ENCODE results near the gene REST. TPM values are rescaled to one million over a fixed set of nuclear protein-coding genes. Genes with fewer than 3 reads are reported as not detected.

Gene REST
- total RNA-seq, 1 experiment from 2014 or later: 56.6 TPM

DNA sequence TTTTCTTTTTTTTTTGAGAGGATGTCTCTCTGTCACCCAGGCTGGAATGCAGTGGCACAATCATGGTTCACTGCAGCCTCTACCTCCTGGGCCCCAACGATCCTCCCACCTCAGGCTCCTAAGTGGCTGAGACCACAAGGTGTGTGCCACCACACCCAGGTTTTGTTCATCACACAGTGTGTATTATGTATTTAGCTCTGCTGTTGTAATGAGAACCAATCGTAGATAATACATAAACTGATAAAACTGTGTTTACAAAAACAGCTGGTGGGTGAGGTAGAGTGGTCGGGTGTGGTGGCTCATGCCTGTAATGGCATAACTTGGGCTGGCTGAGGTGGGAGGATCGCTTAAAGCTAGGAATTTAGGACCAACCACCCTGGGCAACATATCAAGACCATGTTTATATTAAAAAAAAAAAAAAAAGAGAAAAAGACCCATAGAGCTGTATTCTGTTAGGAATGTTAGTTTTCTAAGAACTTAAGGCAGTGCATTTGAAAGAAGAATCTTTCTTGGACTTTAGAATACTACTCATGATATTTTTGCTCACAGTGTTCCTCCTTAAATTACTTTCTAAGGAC is 105.9 kb downstream of the REST start:
- POLR2A ChIA-PET: no interaction called here
- BruUV-seq (replicated peaks): no TSS peak

More for the DNA sequence above, 105.9 kb downstream of the REST start:
- Mint-ChIP-seq H3K27me3 (ENCODE audit: insufficient read depth, unreplicated experiment) (no peaks in the 10 kb centered on the region), H3K4me1 (ENCODE audit: low read depth, unreplicated experiment) (no peaks in the 10 kb centered on the region), H3K4me3 (ENCODE audit: unreplicated experiment) (no peak overlapping the region), H3K27ac (ENCODE audit: unreplicated experiment) (no peak overlapping the region), H3K36me3 (ENCODE audit: insufficient read depth, unreplicated experiment) (peaks cover 74% of the 10 kb centered on the region), H3K9me3 (ENCODE audit: unreplicated experiment) (no peaks in the 10 kb centered on the region)
- CTCF ChIA-PET: no interaction called here
- 0 out of 2 replicates have a peak, but pooled peaks cover 1% of the 10 kb centered on the region for H3K36me3 ChIP-seq (ENCODE audit: control insufficient read depth, insufficient read depth, low read length)
- no peaks in the 10 kb centered on the region for H3K9me3 ChIP-seq
- TF ChIP-seq, protein P1, sequence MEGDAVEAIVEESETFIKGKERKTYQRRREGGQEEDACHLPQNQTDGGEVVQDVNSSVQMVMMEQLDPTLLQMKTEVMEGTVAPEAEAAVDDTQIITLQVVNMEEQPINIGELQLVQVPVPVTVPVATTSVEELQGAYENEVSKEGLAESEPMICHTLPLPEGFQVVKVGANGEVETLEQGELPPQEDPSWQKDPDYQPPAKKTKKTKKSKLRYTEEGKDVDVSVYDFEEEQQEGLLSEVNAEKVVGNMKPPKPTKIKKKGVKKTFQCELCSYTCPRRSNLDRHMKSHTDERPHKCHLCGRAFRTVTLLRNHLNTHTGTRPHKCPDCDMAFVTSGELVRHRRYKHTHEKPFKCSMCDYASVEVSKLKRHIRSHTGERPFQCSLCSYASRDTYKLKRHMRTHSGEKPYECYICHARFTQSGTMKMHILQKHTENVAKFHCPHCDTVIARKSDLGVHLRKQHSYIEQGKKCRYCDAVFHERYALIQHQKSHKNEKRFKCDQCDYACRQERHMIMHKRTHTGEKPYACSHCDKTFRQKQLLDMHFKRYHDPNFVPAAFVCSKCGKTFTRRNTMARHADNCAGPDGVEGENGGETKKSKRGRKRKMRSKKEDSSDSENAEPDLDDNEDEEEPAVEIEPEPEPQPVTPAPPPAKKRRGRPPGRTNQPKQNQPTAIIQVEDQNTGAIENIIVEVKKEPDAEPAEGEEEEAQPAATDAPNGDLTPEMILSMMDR (IDR thresholded peaks at IDR 0.05; ENCODE audit: insufficient read depth in 1 of 2, low read depth in 1 of 2, low read length in 1 of 2, severe bottlenecking in 1 of 2, unreplicated experiment in 1 of 2): no peak
- no peaks in the 10 kb centered on the region for H3K4me1 ChIP-seq
- H3K4me3 ChIP-seq (ENCODE audit: low read depth, low read length): no peak overlapping the region
- intact Hi-C loops (cut with micrococcal nuclease; ENCODE audit: unreplicated experiment): no loop called here
- no peaks in the 10 kb centered on the region for H3K27me3 ChIP-seq (replicated peaks; ENCODE audit: control insufficient read depth, insufficient read depth, low read length)
- DNase-seq: no peak

Other genes with a start within 250 kb of the REST start
- 0.21 TPM in 1 of 2 replicates, not detected in the other for gene HOPX, start 226.6 kb upstream of the REST start, total RNA-seq (2022)
- gene SPINK2, start 86.2 kb upstream of the REST start, total RNA-seq (2022): not detected in 2 replicates
- gene NOA1, start 69.7 kb downstream of the REST start, total RNA-seq (2022): 24.8 and 26.3 TPM in 2 replicates
- gene POLR2B, start 71.0 kb downstream of the REST start, total RNA-seq (2022): 112 and 115 TPM in 2 replicates
- 37.1 and 40.4 TPM in 2 replicates for gene IGFBP7, start 202.5 kb downstream of the REST start, total RNA-seq (2022)